ENCODE results near the gene PLOD2.
"Not testable (repeated sequence)": the region's sequence is repeated elsewhere in the genome, so short reads cannot be mapped to it uniquely, and the experiment has no call there.

The PLOD2 gene

DNA sequence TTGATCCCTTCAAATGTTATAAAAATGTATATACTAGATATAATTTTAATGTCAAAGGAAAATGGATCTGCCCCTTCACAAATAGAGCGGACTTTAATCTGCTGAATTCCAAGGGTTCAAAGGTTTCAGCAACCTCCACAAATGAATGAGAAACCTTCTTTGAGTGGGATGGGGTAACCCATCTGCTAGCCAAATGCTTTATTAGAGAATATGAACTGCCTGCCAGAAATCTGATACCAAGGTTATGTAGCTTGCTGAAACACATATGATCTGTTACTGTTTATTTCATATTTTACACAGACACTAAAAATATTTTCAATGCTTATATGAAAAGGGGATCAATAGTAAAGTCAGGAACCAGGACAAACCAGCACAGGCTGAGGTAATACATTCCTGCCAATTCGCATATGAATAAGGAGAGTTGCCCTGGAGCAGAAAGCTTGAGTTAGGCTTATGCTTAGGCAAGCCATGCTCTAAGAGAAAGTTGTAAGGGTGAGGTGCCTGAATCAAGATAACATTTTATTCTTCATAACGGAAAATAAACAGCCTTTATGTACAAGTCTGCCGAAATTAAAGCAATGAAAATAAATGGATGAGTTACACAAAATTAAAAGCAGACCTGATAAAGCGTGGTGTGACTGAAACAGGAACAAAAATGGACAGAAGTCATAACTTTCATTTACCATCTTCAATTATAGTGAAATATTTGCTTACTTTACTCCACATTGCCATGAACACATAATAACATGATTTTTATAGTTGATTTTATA is 26.5 kb downstream of the PLOD2 start:
- no peak for DNase-seq

DNA sequence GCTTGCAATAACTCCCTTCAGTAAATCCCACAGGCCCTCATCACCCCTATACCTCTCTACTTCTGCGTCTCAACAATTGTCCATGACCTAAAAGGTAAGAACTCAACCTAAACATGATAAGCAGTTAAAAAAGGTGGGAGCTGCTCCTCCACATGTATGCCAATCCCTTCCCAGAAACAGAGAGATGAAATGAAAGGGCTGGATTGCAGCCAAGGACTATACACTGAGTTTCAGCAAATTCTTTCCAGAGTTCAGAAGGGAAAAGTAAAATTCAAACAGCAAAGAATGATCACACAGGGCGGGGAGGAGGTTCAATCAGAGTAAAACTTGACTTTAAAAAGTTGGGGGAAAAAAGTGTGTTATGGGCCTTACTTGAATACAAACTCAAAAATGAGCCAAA is 27.5 kb downstream of the PLOD2 start:
- DNase-seq, result no peak

DNA sequence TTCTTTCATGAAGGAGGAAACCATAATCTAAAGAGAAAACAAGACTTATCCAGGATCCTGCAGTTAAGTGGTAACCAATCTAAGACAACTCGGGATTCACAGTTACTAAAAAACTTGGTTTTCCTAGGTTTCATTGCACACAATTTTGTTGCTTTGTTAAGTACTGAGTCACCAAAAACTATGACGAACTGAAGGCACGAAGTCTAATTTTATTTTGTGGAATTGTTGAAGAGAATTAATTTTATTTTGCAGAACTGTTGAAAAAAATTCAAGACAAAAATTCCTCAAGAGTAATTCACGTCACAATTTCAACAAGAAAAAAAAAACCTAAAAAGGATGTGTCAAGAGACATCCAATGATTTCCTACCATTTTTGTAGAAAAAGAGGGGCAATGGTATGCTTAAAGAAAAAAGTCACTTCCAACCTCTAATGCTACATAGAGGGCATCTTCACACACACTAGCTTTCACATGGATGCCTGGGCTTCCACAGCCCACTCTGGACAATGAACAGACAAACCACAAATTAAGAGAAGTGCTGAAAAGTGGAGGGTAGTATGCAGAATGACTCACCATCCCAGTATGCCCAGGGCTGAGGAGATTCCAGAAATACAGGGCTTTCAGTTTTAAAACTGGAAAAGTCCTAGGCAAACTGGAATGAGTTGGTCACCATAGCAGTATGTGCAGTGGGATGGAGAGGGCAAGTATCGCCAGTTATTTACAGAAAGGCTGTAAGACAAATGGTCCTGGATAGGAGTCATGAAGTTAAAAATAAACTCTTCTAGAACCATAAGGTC is 29.2 kb downstream of the PLOD2 start:
- DNase-seq, result no peak

DNA sequence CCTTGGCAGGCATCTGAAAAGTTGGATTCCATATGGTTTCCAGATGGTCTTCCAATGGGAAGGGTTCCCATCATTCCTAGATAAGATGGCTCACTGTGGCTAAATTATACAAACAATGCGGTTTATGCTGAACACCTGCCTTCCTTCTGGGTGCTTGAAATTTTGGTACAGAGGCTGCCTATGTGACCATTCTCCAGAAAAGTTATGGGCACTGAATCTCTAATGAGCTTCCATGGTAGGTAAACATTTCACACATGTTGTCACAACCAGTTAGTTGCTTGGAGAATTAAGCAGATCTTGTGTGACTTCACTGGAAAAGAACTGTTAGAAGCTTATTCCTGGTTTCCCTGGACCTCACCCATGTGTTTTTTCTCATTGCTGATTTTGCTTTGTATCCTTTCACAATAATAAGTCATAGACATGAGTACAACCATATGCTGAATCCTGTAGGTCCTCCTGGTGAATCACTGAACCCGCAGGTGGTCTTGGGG is 30.1 kb downstream of the PLOD2 start:
- DNase-seq, result no peak

DNA sequence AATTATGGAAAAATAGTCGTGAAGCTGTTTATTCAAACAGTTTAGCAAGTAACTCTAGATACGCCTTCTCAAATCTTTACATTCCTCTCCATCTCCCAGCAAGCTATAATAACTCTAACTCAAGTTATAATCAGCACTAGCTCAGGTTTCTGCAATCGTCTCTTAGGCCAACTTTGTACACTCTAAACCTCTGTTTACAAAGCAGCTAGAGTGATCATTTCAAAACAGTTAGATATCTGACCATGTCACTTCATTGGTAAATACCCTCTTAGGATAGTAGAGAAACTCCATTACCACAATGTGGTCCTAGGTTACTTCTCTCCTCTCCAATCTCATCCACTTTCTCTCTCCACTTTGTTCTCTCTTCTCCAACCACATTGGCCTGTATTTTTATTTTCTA is 31.2 kb downstream of the PLOD2 start:
- no peak for DNase-seq

DNA sequence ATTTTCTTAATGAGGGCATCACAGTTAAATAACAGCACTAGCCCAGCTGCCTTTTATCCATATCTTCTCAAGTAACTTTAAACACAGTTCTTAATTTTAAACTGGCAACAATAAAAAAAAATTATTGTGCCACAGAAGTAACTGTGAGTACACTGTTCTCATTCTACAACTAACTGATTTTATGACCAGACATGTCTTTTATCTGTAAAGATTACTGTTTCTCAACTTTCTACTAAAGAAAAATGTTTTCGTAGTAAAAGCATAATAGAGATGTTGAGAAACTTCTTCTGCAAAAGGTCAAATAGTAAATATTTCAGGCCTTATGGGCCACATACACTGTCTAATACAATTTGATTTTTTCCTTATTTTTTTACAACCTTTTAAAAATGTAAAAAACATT is 32.0 kb downstream of the PLOD2 start:
- no peak for DNase-seq

DNA sequence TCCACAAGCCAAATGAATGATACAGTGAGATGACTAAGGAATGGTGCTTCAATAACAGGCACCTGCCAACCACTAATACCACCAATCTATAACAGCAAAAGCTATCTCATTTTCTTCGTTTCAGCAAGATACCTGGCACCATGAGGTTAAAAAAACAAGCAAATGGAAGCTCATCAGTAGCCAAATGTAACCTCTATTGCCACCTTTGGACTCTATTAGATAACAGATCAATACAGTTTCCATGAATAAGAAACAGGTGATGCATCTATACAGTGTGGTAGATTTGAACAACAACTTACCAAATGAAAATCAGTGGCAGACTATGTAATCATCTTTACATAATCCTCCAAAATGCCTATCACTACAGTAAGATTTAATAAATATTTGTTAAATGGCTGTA is 32.8 kb downstream of the PLOD2 start:
- no peak for DNase-seq

DNA sequence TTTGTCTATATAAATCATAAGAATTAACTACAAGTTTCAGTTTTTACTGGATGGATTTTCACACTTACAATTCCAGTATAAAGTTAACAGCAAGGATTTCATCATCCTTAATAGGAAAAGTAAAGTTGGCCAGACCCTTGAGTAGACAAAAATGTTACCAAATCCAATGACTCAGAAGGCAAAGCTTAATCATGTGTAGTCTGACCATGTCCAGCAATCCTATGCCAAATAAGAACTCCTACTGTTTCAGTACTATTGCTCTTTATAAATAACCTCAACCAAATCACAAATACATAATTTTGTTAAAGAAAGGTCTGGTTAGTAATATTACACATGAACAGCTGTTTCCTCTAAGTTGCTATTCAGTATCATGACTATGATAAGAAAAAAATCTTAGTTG is 35.0 kb downstream of the PLOD2 start:
- DNase-seq, result no peak

DNA sequence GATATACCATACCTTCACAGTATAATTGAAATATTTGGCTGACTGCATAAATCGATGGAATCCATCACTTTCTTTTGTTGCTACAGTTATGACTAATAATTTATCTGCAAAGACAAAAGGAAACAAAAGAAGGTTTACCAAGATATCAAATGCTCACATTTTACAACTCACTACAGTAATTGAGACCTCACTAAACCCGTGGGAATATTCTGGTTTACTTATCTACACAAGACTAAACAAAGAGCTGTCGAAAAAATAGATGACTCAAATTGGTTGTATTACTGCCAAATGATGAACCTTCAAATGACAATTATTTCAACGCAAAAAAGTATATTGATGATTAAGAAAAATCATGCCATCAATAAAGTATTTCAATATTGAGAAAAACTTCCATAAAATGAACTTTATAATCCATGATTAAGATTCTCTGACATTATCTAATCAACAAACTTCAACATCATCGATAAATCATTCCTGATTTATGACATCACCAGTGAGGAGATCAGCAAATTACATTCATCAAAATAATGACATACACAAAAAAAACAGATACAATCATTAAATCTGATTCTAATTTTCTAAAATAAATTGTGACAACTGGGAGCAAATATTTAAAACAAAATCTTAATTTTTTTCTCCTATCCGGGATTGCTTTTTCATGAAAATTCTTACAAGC is 36.7 kb downstream of the PLOD2 start:
- DNase-seq, result no peak

DNA sequence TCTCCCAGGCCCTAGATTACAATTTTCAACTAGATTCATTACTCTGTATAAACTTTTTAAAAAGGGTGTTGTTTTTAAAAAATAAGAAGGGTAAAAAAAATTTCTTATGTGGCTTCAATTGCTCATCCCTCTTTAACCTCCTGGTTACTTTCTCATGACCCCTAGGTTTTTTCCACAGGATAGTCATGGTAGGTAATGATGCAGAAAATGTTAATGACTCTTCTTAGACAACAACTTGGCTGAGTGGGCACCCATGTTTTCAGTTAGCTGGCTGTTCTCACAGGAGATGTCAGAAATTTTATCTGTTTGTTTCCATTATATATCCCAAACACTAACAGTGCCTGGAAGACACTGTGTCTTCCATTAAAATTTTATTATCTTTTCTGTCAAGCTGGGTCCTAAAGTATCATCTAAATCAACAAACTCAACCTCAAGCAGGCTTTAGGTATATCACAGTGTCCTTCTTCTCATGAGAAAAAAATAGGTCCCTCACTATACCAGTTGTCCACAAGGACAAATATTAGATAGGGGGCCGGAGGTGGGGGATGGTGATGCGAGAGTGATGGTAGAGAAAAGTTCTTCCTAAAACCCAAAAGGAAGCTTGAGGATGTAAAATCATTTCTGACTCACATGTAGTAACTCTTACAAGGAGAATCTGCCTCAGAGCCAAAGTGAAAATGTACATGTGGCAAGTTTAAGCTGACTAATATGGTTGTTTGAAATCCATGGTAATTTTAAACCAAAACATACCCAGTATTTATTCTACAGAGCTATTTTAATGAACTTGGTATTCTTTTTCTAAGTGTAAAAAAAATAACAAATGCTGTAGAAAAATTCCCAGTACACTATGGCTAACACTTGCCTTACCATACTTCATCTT is 43.3 kb downstream of the PLOD2 start:
- DNase-seq, result no peak

DNA sequence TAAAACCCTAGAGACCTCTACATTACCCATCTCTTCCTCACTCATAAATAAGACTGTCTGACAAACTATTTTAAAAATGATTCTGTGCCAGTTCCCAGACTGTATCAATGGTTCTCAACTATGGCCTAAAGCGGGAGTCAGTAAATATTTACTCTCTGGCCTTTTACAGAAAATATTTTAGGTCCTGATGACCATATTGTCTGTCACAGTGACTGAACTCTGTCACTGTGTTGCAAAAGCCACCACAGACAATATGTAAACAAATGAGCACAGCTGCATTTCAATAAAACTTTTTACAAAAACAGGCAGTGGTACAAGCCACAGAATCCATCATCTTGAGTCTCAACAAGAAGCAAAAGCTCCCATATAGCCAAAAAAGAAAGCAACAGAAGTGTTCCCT is 45.4 kb downstream of the PLOD2 start:
- DNase-seq, result no peak

DNA sequence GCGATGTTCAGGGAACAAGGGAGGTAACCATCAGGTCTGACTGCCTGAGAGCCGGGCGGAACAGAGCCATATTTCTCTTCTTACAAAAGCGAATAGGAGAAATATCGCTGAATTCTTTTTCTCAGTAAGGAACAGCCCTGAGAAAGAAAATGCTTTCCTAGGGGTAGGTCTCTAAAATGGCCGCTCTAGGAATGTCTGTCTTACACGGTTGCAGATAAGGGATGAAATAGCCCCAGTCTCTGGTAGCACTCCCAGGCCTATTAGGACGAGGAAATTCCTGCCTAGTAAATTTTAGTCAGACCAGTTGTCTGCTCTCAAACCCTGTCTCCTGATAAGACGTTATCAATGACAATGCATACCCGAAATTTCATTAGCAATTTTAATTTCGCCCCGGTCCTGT is 47.2 kb downstream of the PLOD2 start:
- DNase-seq, result not testable (repeated sequence)

DNA sequence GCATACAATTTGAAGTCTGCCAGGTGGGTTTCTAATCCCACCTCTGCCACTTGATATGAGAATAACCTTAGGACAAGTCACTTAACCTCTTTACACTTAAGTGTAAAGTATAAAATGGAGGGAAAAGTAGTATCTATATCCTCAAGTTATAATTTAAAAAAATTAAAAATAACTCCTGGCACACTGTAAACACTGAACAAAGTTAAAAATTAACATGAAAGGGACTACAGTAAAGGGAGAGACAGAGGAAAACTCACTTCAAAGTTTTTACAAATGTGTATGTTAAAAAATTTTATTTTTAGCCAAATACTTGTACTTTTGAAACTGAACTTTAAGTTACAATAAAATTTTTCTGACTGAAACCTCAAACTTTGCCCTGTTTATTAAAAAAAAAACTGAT is 49.6 kb downstream of the PLOD2 start:
- DNase-seq, result no peak

DNA sequence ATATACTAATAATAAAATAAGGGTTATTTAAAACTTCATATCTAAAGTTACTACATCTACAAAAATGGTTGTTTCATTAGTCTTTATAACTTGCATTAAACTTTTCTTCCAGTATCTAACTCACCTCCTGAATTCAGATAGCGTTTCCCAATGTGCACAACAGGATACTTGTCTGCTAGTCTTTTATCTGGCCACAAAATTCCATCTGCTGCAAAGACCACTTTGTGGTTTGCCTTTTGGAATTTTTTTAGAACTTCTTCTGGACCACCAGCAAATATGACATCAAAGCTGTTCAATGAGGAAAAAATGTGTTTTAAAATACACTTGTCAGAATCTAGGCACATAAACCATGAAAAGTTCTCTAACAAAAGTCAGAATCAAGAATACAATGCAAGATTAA is 50.8 kb downstream of the PLOD2 start:
- DNase-seq, result no peak

DNA sequence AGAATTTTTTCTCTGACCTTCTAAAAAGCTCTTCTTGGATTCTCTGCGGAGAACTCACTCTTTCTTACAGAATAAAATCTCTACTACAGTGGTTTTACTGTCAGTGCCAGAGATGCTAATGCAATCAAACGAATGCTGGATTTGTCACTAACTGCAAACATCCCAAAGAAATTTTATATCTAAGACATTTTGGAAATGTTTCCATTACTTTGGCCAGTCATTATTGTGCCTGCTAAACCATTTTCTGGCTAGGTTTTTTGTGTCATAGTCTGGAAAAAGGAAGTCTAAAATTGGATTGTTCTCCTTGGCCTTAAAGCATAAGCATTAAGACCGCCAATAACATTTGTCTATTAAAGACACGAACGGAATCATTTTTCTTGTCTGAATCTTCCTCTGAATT is 54.0 kb downstream of the PLOD2 start:
- no peak for DNase-seq

DNA sequence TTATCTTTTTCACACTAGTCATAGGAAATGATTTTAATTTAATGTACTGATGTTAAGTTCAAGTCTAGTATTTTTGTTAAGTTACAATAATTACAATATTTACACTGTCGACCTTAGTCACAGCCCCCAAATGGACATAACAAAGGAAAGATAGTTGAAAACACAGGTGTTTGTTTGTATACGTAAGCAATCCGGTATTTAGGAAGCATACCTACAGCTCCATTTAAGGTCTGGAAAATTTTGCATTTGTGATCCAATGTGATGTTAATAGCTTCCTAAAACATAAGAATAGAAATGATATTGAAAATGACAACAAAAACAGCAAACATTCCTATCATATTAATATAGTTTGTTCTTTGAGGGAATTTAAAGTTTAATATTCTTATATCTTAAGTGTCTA is 56.9 kb downstream of the PLOD2 start:
- DNase-seq, result no peak

DNA sequence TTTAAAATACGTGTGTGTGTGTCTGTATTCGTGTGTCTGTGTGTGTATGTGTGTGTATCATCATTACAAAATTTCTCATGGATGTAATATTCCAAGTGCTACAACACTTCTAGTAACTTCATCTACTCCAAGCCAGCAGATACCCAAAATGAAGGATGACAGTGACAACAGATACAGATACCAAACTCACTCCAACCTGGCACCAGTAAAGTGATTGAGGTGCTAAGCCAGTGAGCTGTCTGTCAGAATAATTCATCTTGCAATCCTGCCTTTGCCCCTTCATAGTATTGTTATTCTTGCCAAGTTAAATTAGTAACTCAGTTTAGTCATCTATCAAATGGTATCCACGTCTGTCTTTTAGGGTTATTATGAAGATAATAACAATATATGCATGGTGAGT is 58.1 kb downstream of the PLOD2 start:
- DNase-seq, result no peak

DNA sequence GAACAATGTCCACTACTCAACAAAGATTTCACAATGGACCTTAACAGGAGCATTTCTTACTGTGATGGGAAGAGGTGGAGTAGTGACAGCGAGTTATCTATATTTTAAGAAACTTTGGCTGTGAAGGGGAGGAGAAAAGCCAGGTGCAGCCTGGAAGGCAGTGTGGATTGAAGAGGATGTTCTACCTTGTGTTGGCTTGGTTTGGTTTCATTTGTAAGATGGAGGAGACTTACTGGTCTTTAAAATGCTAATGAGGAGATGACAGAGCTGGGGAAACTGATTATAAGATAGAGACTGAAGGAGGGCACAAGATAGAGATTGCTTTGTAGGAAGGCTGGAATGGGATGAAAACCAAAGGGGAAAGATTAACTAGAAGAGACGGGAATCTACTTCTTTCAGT is 59.4 kb downstream of the PLOD2 start:
- DNase-seq, result no peak

DNA sequence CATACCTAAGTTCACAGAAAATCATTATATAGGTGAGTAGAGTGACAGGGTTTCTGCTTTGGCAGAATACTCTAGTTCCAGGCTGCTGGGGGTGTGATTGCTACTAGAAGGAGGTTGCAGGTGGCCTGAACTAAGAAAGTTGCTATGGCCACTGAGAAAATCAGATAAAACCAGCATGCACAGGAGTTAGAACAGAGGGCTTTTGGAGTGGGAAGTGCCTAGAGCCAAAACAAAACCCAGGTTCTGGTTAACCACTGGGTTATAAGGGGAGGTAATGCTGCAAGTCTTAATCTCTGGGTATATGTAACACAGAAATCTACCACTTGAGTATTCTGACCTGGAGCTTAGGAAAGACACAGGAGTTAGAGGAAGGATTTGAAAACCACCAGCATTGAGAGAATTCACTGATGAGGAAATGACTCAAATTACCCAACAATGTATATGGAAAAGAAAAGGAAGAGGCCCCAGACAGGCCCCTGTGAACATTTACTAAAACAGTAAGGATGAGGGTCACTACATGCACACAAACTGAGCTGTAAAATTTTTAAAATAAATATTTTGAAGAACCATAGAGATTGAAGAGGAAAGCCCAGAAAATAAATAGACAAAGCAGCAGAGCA is 60.0 kb downstream of the PLOD2 start:
- no peak for DNase-seq

DNA sequence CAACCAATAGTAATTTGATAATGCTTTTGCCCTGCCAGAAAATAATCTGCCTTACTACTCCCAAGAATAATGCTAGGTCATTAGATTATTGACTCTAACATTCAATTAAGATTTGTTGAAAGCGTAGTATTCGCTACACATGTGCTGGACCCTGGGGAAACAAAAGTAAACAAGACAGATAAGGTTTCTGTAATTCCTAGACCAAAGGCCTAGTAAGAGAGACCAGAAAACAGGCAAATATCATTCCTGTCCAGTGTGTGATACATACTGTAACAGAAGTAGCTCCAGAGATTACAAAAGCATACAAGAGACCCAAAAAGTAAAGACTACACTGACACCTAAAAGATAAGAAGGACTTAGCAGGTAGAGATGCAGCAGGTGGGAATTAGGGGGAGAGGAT is 60.8 kb downstream of the PLOD2 start:
- DNase-seq, result no peak

DNA sequence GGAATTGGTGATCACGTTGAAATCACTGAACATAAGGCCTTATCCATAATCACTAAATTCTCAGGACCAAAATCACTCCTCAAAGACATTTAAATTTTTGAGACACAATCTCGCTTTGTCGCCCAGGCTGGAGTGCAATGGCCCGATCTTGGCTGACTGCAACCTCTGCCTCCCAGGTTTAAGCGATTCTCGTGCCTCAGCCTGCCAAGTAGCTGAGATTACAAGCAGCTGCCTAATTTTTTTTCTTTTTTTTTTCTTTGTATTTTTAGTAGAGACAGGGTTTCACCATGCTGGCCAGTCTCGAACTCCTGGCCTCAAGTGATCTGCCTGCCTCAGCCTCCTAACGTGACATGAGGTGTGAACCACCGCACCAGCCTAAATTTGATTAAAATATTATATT is 61.7 kb downstream of the PLOD2 start:
- no peak for DNase-seq

DNA sequence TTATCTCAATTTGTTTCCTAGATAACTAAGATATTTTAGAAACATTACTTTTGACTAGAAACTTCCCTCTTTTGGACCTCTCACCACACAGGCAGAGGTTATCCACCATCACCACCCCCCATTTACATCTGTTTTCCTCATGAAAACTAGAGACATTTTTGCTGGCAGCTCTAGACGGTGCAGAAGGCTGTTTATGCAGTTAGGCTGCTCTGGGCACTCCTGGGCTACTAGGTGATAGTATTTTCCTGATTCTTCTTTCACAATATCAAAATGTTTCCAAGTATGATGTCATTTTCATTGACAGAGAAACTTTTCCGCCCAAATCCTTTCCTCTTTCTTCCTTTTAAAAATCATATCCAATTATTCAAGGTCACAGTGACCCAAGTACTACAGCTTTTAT is 67.1 kb downstream of the PLOD2 start:
- DNase-seq, result no peak
